HuH-7.5 (cell line): ENCODE data around the gene C19orf18.
"Not testable (repeated sequence)": the region's sequence is repeated elsewhere in the genome, so short reads cannot be mapped to it uniquely, and the experiment has no call there.

Experiments
- DNase-seq: peaks from one replicate; pipeline ENCODE4 v3.0.0; 2011; ENCODE audit warnings: low spot score

The C19orf18 gene

DNA sequence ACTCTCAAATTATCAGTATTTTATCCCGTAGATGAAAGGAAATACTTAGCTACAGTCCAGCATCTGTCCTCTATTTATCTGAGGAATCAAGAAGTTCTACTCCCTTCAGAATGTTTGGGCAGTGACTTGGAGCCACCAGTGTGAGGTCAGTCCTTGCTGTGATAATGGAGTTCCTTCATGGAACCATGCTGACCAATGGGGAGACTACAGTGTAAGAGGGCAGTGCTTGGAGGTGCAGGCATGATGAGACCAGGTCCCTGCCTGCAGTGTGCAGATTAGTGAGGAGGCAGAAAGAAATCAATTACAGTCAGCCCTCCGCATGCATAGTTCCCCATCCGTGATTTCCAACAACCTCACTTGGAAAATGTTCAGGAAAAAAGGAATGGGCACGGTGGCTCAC, at the start of gene C19orf18:
Gene C19orf18 (minus strand): TSS at position 101 of the 400 bp plus-strand sequence. CDS start 102 bp downstream, outside the sequence.
- DNase-seq: no peak

DNA sequence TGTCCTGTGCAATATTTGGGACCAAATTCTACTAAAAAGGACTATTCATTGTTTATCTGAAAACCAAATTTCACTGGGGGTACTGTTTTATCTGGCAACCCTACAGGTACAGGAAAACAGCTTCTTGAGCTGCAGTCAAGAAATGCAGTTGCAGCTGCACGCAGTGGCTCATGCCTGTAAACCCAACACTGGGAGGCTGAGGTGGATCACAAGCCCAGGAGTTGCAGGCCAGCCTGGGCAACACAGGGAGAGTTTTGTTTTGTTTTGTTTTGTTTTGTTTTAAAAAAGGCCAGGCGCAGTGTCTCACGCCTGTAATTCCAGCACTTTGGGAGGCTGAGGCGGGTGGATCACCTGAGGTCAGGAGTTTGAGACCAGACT, 47.9 kb upstream of the C19orf18 start:
- DNase-seq: no peak

DNA sequence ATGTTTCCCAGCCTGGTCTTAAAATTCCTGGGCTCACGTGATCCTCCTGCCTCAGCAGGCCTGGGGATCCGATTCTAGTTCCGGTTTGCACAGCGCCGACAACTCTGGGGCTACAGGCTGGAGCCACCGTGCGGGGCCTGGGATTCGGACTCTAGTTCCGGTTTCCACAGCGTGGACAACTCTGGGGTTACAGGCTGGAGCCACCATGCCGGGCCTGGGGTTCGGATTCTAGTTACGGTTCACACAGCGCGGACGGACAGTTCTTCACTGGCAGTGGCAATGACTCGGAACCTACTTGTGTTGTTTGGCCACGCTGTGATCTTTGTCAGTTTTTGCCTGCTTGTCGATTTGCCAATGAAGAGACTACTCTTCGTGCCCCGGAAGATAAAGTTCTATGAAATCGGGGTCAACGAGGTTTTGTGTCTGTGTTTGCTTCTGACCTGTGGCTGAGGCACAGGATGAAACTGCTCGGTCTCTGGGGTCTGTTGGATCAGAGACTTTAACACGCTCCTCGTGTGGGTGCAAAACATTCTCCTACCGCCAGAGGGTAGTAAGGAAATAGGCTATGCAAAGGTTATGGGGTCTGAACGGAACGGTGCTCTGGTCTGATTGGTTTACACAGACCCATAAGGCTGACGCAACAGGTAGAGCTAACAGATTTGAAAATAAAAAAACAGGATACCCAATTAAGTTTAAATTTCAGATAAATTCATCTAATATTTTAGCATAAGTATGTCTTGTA, 47.4 kb upstream of the C19orf18 start:
- DNase-seq: peak; percentile 67

DNA sequence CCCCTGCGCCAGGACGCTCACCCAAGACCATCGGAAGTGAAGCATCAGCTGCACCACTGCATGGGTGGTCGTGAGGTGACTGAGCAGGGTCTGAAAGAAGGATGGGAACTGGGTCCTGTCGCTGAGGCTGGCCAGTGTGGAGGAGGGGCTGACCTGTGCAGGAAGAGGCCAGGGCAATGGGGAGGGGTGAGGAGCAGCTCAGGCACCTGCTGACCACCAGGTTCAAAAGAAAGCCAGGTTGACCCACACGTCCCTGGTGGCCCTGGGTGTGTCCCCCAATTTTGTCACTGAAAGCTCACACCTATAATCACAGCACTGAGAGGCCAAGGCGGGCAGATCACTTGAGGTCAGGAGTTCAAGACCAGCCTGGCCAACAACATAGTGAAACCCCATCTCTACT, 45.8 kb upstream of the C19orf18 start:
- no peak for DNase-seq

DNA sequence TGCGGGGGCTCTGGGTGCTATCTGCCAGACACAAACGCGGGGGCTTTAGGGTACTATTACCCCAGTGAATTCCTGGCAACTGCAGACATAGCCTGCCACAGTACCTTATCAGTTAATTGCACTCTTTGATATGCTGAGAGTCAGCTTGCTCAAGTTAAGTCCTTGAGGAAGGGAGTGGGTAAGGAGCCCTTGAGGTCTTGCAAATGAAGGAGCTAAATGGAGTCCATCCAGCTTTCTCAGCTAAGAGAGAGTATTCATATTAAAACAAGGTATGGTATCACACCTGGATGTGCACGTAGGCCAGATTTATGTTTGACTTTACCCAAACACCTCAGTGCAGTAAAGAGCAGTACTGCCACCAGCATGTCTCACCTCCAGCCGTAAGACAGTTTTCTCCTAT, 39.8 kb upstream of the C19orf18 start:
- no peak for DNase-seq

DNA sequence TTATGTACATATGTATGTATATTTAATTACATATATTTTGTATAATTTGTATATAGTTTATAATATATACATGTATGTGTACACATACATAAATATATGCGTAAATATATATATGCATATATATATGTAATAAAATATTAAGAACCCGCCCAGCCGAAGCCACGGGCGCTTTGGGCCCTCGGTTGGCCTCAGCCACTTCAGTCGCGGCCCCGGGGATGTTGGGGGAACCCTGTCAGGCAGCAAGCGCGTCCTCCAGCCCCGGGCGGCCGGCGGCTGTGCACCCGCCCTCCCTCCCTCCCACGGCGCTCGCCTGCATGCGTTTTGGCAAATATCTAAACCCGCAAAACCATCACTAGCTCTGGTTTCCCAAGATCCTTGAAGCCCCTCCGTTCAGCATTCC, 36.2 kb upstream of the C19orf18 start:
- DNase-seq: no peak

GRCh38 chr19:58009666-58010301, 35.5 kb upstream of the C19orf18 start:
- DNase-seq: no peak

DNA sequence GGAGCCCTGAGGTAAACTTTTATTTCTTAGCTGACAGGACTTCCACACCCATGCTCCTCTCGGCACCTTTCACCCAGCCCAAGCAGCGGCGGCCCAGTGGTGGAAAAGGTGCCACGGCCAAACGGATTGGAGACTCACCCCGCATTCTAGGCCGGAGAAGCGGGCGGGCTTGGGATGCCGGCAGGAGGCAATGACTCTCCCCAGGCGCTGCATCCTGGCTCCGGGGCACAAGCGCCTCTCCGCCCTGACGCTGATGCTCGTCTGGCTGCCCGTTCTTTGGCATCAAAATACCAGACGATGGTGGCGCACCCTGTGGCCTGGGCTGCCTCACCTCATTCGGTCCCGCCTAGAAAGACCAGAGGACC, 34.9 kb upstream of the C19orf18 start:
- no peak for DNase-seq

DNA sequence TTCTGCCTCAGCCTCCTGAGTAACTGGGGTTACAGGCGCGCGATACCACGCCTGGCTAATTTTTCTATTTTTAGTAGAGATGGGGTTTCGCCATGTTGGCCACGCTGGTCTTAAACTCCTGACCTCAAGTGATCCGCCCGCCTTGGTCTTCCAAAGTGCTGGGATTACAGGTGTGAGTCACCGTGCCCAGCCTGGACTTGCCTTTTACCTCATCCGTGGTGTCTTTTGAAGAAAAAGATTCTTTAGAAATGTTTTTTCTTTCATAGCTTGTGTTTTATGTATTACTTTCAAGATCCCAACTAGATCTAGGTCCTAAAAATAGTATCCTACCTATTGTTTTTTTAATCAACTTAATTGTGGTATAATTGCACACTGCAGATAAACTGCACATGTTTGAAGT, 34.5 kb upstream of the C19orf18 start:
- not testable (repeated sequence) for DNase-seq

DNA sequence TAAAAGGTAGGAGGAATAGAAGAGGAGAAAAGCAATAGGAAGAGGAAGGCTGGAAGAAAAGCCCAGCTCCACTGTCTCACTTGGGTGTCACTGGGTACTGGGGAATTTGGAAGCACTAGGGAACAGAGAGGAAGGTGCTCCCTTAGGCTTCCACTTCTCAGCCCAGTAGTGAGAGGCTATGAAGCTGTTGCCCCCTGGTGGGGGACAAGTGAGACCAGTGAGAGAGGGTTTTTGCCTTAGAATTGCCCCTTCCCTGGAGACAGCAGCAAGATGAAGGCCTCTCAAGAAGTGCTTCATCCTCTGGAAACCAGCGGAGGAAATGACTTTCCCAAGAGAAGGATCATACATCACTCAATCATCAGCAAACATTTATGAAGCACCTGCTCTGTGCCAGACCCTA, 33.0 kb upstream of the C19orf18 start:
- peak; percentile 57 for DNase-seq

DNA sequence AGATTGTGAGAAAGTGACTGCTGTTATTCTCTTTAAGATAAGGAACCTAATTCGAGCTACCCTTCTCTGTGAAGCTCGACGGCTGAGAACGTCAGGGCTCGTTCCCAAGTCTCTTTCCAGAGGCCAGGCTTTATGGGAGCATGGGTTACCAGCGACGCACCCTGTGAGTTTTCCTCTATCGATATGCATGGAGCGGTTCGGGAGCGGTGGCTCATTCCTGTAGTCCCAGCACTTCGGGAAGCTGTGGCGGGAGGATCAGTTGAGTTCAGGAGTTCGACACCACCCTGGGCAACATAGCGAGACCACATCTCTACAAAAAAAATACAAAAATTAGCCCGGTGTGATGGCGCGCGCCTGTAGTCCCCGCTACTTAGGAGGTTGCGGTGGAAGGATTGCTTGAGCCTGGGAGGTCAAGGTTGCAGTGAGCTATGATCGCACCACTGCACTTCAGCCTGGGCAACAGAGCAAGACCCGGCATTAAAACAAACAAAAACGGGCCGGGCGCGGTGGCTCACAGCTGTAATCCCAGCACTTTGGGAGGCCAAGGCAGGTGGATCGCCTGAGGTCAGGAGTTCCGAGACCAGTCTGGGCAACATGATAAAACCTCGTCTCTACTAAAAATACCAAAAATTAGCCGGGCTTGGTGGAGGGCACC, 29.0 kb upstream of the C19orf18 start:
- DNase-seq: no peak

DNA sequence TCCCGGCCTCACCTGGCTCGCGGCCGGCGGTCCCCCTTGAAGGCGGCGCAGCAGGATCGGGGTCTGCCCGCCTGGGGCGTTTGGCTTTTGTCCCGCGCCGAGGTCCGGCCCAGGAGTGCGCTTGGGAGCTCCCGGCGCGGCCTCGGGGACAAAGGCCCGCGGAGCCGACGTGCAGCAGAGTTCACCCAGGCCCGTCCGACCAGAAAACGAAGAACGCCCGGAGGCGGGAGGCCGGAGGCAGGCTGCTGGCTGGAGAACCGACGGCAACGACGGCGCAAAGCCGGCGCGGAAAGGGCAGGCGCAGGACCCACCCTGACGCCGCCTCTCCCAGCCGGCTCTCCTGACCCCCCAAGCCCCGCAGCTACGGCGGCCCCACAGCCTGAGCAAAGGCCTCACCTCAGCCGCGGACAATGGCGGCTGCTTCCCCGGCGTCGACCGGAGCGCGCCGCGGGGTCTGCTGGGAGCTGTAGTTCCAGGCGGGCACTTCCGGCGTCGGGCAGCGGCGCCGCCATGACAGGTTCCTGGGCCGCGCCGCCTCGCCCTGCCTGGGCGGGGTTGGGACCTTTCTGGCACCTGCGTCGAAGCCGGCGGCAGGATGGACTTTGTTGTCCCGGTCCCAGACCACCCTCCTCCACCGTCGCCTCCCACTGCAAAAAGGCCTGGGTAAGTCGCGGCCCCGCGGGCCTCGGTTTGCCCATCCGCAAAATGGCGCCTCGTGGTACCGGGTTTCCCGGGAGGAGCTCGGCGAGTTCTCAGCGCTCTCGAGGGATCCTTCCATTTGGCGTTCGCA, 28.2 kb upstream of the C19orf18 start, which contains the start of gene ZNF606:
Gene ZNF606 (minus strand): TSS at position 437 of the 790 bp plus-strand sequence. CDS start 1,501 bp downstream, outside the sequence.
- peak; percentile 93 for DNase-seq

- DNase-seq: peak; percentile 50
These were observed 27.6 kb upstream of the C19orf18 start for GRCh38 chr19:58001895-58002369.

- DNase-seq: no peak
These were observed 26.3 kb upstream of the C19orf18 start for GRCh38 chr19:58000677-58001076.

DNA sequence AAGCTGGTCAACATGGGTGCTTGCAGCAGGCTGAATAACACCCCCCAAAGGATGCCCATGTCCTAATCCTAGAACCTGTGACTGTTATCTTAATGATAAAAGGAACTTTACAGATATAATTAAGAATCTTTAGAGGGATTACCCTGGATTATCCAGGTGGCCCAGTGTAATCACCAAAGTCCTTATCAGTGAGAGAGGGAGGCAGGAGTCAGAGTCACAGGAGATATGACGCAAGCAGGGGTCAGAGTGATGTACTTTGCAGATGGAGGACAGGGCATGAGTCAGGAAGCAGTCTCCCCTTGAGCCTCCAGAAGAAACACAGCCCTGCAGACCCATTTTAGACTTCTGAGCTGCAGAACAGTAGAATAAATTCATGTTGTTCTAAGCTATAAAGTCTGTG, 18.5 kb upstream of the C19orf18 start:
- DNase-seq: no peak

DNA sequence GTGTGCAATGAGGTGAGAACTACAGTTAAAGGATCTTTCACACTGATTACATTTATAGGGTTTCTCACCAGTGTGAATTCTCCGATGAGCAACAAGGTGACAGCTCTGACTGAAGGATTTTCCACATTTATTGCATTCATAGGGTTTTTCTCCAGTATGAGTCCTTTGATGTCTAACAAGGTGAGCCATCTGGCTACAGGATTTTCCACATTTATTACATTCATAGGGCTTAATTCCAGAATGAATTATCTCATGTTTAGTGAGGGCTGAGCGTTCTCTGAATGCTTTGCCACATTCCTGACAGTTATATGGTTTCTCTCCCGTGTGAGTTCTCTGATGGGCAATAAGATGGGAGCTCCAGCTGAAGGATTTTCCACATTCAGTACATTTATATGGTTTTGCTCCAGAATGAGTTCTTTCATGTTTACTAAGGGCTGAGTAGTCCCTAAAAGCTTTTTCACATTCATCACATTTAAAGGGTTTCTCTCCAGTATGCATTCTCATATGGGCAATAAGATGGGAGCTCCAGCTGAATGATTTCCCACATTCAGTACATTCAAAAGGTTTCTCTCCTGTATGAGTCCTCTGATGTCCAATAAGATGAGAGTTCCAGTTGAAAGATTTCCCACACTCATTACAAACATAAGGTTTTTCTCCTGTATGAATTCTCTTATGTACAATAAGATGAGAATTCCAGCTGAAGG, 4.4 kb upstream of the C19orf18 start:
- no peak for DNase-seq

GRCh38 chr19:57964761-57965160, 9.6 kb downstream of the C19orf18 start:
- no peak for DNase-seq

DNA sequence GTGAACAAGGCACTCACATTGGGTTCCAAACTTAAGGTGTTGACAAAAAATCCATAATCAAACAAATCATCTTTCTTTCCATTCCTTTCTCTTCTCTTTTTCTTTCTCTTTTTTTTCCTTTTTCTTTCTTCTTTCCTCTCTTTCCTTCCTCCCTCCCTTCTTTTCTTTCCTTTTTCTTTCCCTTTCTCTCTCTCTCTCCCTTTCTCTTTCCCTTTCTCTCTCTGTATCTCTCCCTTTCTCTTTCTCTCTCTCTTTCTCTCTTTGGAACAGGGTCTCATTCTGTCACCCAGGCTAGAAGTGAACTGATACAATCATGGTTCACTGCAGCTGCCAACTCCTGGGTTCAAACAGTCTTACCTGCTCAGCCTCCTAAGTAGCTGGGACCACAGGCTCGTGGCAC, 12.5 kb downstream of the C19orf18 start:
- DNase-seq: no peak

DNA sequence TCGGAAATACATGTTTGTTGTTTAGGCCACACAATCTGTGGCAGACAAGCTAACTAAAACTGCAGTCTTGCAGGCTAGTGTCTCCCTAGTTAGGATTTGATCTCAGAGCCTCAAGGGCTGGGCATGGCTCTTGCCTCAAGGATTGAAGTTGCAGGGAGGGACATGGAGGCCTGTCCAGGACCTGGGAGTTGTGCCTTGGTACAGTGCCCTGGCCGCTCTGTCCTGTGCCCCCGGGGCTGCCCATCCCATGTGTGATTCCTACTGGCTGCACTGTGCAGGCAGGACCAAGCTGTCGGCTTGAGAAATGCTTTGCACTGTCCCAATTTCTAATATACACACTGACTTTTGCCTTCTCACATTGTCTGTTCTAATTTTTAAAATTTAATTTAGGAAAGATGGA, 19.3 kb downstream of the C19orf18 start:
- DNase-seq: no peak

- DNase-seq: no peak
These were observed 24.6 kb downstream of the C19orf18 start for GRCh38 chr19:57949702-57950101.

DNA sequence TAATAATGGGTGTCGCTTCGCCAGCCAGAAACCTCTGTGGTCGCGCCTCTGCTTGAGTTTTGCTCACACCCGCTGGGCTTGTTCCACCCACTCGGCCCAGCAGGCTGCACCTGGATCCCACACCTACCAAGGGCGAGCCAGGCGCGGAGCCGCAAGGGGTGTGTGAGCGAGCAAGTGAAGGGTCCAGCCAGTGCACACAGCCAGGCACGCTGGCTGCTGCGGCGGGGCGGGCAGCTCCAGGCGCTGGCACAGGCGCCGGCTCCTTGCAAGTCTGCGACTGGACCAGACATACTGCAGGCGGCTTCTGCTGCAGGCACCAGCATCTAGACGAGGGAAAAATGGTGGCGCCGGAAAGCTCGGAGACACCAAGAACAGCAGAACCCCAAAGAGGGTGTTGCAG, 25.0 kb downstream of the C19orf18 start:
- no peak for DNase-seq
